A549 treated with AZD2906 at 1 μM for 4 hours (cell line): ENCODE results near the gene ANKRD40CL. TPM values are rescaled to one million over a fixed set of nuclear protein-coding genes. Genes with fewer than 3 reads are reported as not detected.

Experiments used
- total RNA-seq: library from RNA; stranded (reverse); fragments of 200-300 nt; extraction: Qiagen RNA extraction; gene quantifications from 5 replicates; pipeline ENCODE4 v1.2.3, GENCODE V29; 2022

ANKRD40CL gene, protein sequence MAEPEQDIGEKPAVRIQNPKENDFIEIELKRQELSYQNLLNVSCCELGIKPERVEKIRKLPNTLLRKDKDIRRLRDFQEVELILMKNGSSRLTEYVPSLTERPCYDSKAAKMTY
- not detected in 5 replicates for total RNA-seq

GRCh38 chr17:50767446-50767845, at the start of gene ANKRD40CL:
TSS of gene ANKRD40CL (minus strand) at chr17:50767518. CDS start at chr17:50766913, 605 bp downstream.

GRCh38 chr17:50719144-50719923, 48.0 kb downstream of the ANKRD40CL start, which contains the start of gene LUC7L3:
TSS of gene LUC7L3 (plus strand) at chr17:50719603. CDS start at chr17:50719733, 130 bp downstream.

Other genes with a start within 250 kb of the ANKRD40CL start
- gene EPN3, start 234.8 kb downstream of the ANKRD40CL start, total RNA-seq, result 0.11 to 0.28 TPM (median 0.20 TPM) in 5 replicates
- 65.1 to 85.9 TPM (median 81.4 TPM) in 5 replicates for gene SPATA20, start 220.3 kb downstream of the ANKRD40CL start, total RNA-seq
- gene CACNA1G, start 206.8 kb downstream of the ANKRD40CL start, total RNA-seq, result 3.3 to 4.1 TPM (median 4.0 TPM) in 5 replicates
- 112 to 132 TPM (median 127 TPM) in 5 replicates for gene ABCC3, start 132.6 kb downstream of the ANKRD40CL start, total RNA-seq
- 46.1 to 53.0 TPM (median 48.0 TPM) in 5 replicates for gene ANKRD40, start 59.6 kb downstream of the ANKRD40CL start, total RNA-seq
- 58.1 to 97.2 TPM (median 82.0 TPM) in 5 replicates for gene LUC7L3, start 47.9 kb downstream of the ANKRD40CL start, total RNA-seq
- gene WFIKKN2, start 68.1 kb upstream of the ANKRD40CL start, total RNA-seq, result 0.02 to 0.05 TPM (median 0.02 TPM) in 3 of 5 replicates, not detected in the others
- 74.4 to 94.1 TPM (median 81.0 TPM) in 5 replicates for gene TOB1, start 98.8 kb upstream of the ANKRD40CL start, total RNA-seq